HepG2 (cell line): Measurements from ENCODE around the gene PRMT2. TPM values are rescaled to one million over a fixed set of nuclear protein-coding genes. Genes with fewer than 3 reads are reported as not detected.

ENCODE experiments used
- FOXP1 ChIP-seq, 2 experiments: fragments of 450-650 bp in 1 of 2; IDR thresholded peaks; 2 replicates each; pipeline ENCODE4 v1.6.1; 2017 to 2018; ENCODE audit warnings: antibody characterized with exemption in 1 of 2
- HMG20B ChIP-seq: conservative IDR thresholded peaks from 2 replicates; pipeline ENCODE4 v1.6.1; 2016; ENCODE audit warnings: missing genetic modification reagents, missing compliant biosample characterization
- HMGXB3 ChIP-seq: sonication (generic); formaldehyde crosslinking; IDR thresholded peaks from 2 replicates; pipeline ENCODE4 v1.4.0; 2020; ENCODE audit warnings: missing genetic modification reagents, borderline replicate concordance
- KDM5B ChIP-seq: sonication (generic); formaldehyde crosslinking; IDR thresholded peaks from 2 replicates; pipeline ENCODE4 v1.4.0; 2020; ENCODE audit warnings: missing genetic modification reagents, mild to moderate bottlenecking, borderline replicate concordance
- MAFF ChIP-seq: IDR thresholded peaks from 2 replicates; pipeline ENCODE4 v1.6.1; 2011; ENCODE audit warnings: low read depth, low read length, improper control_type of control experiment
- MIER2 ChIP-seq: IDR thresholded peaks from 2 replicates; pipeline ENCODE4 v1.6.1; 2016; ENCODE audit warnings: missing biosample characterization, missing genetic modification reagents
- MLLT10 ChIP-seq: sonication (generic); formaldehyde crosslinking; IDR thresholded peaks from 2 replicates; pipeline ENCODE4 v1.4.0; 2020; ENCODE audit warnings: missing genetic modification reagents
- SOX6 ChIP-seq, 2 experiments: fragments of 450-650 bp in 1 of 2; sonication (generic) in 1 of 2; formaldehyde crosslinking in 1 of 2; IDR thresholded peaks; 2 replicates each; pipeline versions ENCODE4 v1.4.0 to v1.6.1; 2017 to 2020; ENCODE audit warnings: antibody characterized with exemption in 1 of 2, mild to moderate bottlenecking in 1 of 2, missing genetic modification reagents in 1 of 2
- TARDBP ChIP-seq: sonication (generic); formaldehyde crosslinking; IDR thresholded peaks from 2 replicates; pipeline ENCODE4 v1.8.0; 2022; ENCODE audit warnings: mild to moderate bottlenecking, missing genetic modification reagents
- WIZ ChIP-seq: sonication (generic); formaldehyde crosslinking; IDR thresholded peaks from 2 replicates; pipeline ENCODE4 v1.5.1; 2020; ENCODE audit warnings: mild to moderate bottlenecking, missing genetic modification reagents
- ZNF232 ChIP-seq: sonication (generic); formaldehyde crosslinking; IDR thresholded peaks from 2 replicates; pipeline ENCODE4 v1.4.0; 2020; ENCODE audit warnings: missing genetic modification reagents, borderline replicate concordance
- ZNF251 ChIP-seq: sonication (generic); formaldehyde crosslinking; IDR thresholded peaks from 2 replicates; pipeline ENCODE4 v1.9.0; 2021; ENCODE audit warnings: mild to moderate bottlenecking, missing genetic modification reagents
- ZNF350 ChIP-seq: sonication (generic); formaldehyde crosslinking; IDR thresholded peaks from 2 replicates; pipeline ENCODE4 v1.4.0; 2020; ENCODE audit warnings: mild to moderate bottlenecking, low read depth, missing genetic modification reagents, borderline replicate concordance
- ZNF772 ChIP-seq: sonication (generic); formaldehyde crosslinking; IDR thresholded peaks from 2 replicates; pipeline ENCODE4 v1.5.0; 2020; ENCODE audit warnings: mild to moderate bottlenecking, missing genetic modification reagents
- ZNF879 ChIP-seq: sonication (generic); formaldehyde crosslinking; IDR thresholded peaks from 2 replicates; pipeline ENCODE4 v1.8.1; 2023; ENCODE audit warnings: missing genetic modification reagents
- ZSCAN22 ChIP-seq: sonication (generic); formaldehyde crosslinking; IDR thresholded peaks from 2 replicates; pipeline ENCODE4 v1.4.0; 2020; ENCODE audit warnings: mild to moderate bottlenecking, missing genetic modification reagents
- ZSCAN29 ChIP-seq: sonication (generic); formaldehyde crosslinking; conservative IDR thresholded peaks from 2 replicates; pipeline ENCODE4 v1.4.0; 2020; ENCODE audit warnings: mild to moderate bottlenecking, missing genetic modification reagents
- polyA plus RNA-seq, 8 experiments: library from polyadenylated mRNA; depleted of rRNA in 3 of 8; stranded (reverse) in 7 of 8; unstranded in 1 of 8; fragments of >200 nt; fragmentation: Illumina TruSeq in 4 of 8; extraction: Trizol in 4 of 8; gene quantifications; 2 replicates each; pipeline versions ENCODE4 v1.2.1 to v1.2.3, GENCODE V29; 2011 to 2016; ENCODE audit warnings: low read depth in 4 of 8, missing spikeins in 1 of 8, mixed read lengths in 1 of 8; ENCODE audit not compliant: insufficient read depth in 1 of 8
- total RNA-seq, 5 experiments: library from RNA; depleted of rRNA; stranded (reverse); fragments of >200 nt; fragmentation: Illumina TruSeq; extraction: Trizol; gene quantifications; 2 replicates each; pipeline ENCODE4 v1.2.3, GENCODE V29; 2016; ENCODE audit warnings: low read depth in 1 of 5
- TF ChIP-seq, protein P1 (sequence below): sonication (generic); formaldehyde crosslinking; conservative IDR thresholded peaks from 2 replicates; pipeline ENCODE4 v1.8.0; 2022; ENCODE audit warnings: mild to moderate bottlenecking, moderate library complexity, missing genetic modification reagents
- TF ChIP-seq, protein P2 (sequence below): sonication (generic); formaldehyde crosslinking; IDR thresholded peaks from 2 replicates; pipeline ENCODE4 v1.8.1; 2023; ENCODE audit warnings: mild to moderate bottlenecking, moderate library complexity, missing genetic modification reagents
- TF ChIP-seq, protein P3 (sequence below): IDR thresholded peaks from 2 replicates; pipeline ENCODE4 v1.6.1; 2016; ENCODE audit warnings: low read depth, control low read depth

Gene PRMT2
- total and polyA plus RNA-seq, 2 of the 13 experiments (the other 11 are each of a cell fraction or from before 2014, with no cell fraction given) = 54.4 to 78.8 TPM

DNA sequence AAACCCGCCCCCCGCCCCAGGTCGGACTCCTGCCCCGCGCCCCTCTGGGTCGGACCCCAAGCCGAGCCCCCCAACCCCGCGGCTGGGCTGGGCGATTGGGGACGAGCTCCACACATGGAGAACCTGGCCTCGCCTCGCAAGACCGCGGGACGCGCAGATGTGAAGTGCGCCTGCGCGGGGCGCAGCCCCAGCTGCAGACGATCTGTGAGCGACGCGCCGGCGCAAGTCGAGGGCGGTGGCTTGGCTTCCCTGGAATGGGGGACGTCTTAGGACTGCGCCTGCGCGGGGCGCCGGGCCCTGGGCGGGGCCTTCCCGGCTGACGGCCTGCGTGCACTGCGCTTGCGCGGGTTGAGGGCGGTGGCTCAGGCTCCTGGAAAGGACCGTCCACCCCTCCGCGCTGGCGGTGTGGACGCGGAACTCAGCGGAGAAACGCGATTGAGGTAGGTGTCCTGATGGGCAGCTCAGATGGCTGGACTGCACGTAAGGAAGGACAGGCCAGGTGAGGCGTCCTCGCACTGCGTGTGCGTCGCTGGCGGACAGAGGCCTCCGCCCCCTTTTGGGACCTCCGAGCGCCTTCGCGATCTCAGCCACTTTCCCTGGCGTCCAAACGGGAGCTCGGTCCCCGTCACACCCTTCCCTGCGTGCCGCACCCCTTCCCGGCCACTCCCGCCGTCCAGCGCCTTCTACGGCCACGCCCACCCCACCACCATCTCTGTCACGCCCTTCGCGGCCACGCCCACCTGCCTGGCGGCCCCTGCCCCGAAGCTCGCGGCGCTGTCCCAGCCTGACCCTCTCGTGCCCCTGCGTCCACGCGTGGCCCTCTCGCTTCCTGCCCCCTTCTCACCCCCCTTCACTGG, at the start of gene PRMT2 (continued):
- TF ChIP-seq, protein P1, sequence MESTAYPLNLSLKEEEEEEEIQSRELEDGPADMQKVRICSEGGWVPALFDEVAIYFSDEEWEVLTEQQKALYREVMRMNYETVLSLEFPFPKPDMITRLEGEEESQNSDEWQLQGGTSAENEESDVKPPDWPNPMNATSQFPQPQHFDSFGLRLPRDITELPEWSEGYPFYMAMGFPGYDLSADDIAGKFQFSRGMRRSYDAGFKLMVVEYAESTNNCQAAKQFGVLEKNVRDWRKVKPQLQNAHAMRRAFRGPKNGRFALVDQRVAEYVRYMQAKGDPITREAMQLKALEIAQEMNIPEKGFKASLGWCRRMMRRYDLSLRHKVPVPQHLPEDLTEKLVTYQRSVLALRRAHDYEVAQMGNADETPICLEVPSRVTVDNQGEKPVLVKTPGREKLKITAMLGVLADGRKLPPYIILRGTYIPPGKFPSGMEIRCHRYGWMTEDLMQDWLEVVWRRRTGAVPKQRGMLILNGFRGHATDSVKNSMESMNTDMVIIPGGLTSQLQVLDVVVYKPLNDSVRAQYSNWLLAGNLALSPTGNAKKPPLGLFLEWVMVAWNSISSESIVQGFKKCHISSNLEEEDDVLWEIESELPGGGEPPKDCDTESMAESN (CRISPR knock-in tag) = no peak
- TF ChIP-seq SOX6 (IDR thresholded peaks at IDR 0.05) (no peak), SOX6 (CRISPR knock-in tag; IDR thresholded peaks at IDR 0.05) (peak; percentile 78), ZNF772 (CRISPR knock-in tag) (peak; percentile 74; the same call in 1 of the 2 replicates), MLLT10 (CRISPR knock-in tag) (no peak), TARDBP (CRISPR knock-in tag) (peak; percentile 65; the same call in 1 of the 2 replicates), HMGXB3 (0 out of 2 replicates have a peak, but pooled peaks have one; percentile 1), ZNF879 (CRISPR knock-in tag) (peak; percentile 90; the same call in 1 of the 2 replicates), ZSCAN29 (peak; percentile 99), ZNF350 (CRISPR knock-in tag) (peak; percentile 96), ZNF232 (CRISPR knock-in tag) (peak; percentile 21; the same call in 1 of the 2 replicates), FOXP1 (IDR thresholded peaks at IDR 0.05) (no peak), FOXP1 (CRISPR knock-in tag; IDR thresholded peaks at IDR 0.05) (no peak), KDM5B (CRISPR knock-in tag) (peak; percentile 94), WIZ (CRISPR knock-in tag) (no peak; the same call in 1 of the 2 replicates), MIER2 (0 out of 2 replicates have a peak, but pooled peaks have one; percentile 32), ZSCAN22 (CRISPR knock-in tag) (0 out of 2 replicates have a peak, but pooled peaks have one; percentile 44), MAFF (no peak), ZNF251 (CRISPR knock-in tag) (peak; percentile 74; the same call in 1 of the 2 replicates), HMG20B (CRISPR knock-in tag) (no peak)
- TF ChIP-seq, protein P2, sequence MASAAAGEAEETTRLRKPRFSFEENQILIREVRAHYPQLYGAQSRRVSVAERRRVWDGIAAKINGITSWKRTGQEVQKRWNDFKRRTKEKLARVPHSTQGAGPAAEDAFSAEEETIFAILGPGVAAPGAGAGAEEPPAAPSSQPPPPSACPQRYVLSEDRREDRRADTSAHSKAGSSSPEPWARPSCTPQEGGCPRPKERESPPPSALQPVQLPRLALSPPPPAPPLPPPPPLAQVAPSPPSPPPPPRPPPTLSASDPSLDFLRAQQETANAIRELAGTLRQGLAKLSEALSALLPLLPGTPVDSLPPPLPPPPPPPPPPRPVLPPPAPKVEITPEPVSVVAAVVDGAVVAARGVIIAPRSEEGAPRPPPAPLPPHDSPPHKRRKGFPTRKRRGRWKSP = peak; percentile 99
- TF ChIP-seq, protein P3, sequence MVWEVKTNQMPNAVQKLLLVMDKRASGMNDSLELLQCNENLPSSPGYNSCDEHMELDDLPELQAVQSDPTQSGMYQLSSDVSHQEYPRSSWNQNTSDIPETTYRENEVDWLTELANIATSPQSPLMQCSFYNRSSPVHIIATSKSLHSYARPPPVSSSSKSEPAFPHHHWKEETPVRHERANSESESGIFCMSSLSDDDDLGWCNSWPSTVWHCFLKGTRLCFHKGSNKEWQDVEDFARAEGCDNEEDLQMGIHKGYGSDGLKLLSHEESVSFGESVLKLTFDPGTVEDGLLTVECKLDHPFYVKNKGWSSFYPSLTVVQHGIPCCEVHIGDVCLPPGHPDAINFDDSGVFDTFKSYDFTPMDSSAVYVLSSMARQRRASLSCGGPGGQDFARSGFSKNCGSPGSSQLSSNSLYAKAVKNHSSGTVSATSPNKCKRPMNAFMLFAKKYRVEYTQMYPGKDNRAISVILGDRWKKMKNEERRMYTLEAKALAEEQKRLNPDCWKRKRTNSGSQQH (CRISPR knock-in tag) = 0 out of 2 replicates have a peak, but pooled peaks have one; percentile 75
